B cell (primary cell): Measurements from ENCODE around the gene OR14I1. TPM values are rescaled to one million over a fixed set of nuclear protein-coding genes. Genes with fewer than 3 reads are reported as not detected.

ENCODE experiments used
- ATAC-seq: fragments of 200-7000 bp; cut with Tn5 transposase; one replicate; pipeline ENCODE4 v1.10.0; 2021; ENCODE audit warnings: low read depth, mild to moderate bottlenecking, moderate number of reproducible peaks, moderate library complexity
- CTCF ChIA-PET: fragments of 350-600 bp; sonication (Branson Sonifier 250); formaldehyde crosslinking; loops from one replicate; lab custom pipeline; 2021; ENCODE audit warnings: antibody characterized with exemption, inconsistent platforms; lab: Charles Lee
- POLR2A ChIA-PET: fragments of 350-600 bp; sonication (Branson Sonifier 250); formaldehyde crosslinking; loops from one replicate; lab custom pipeline; 2021; ENCODE audit warnings: antibody characterized with exemption; lab: Charles Lee
- DNase-seq: peaks from one replicate; pipeline ENCODE4 v3.0.0; 2013
- H2AFZ ChIP-seq: 2 replicates; pipeline ENCODE4 v1.6.1; 2012; ENCODE audit warnings: mild to moderate bottlenecking, low read depth, low read length; ENCODE audit not compliant: insufficient read depth, poor library complexity, severe bottlenecking
- H3K27ac ChIP-seq, 2 donors: 1 replicate in 1 of 2; 2 replicates in 1 of 2; pipeline ENCODE4 v1.5.1; 2012 to 2013; ENCODE audit warnings: low read length in 2 of 2, mild to moderate bottlenecking in 2 of 2, moderate library complexity in 1 of 2
- H3K27me3 ChIP-seq, 4 experiments: fragments of 200-600 bp in 1 of 4; sonication (generic) in 1 of 4; replicated peaks in 1 of 4; 1 replicate in 2 of 4; 2 replicates in 2 of 4; pipeline versions ENCODE4 v1.6.1 to v1.7.0; 2013 to 2016; ENCODE audit warnings: low read length in 3 of 4, mild to moderate bottlenecking in 2 of 4, mixed read lengths in 1 of 4, moderate library complexity in 1 of 4; ENCODE audit not compliant: insufficient read depth in 4 of 4, control insufficient read depth in 3 of 4; ENCODE audit errors: control extremely low read depth in 1 of 4
- H3K36me3 ChIP-seq, 2 experiments: replicated peaks in 1 of 2; 1 replicate in 1 of 2; 2 replicates in 1 of 2; pipeline versions ENCODE4 v1.6.1 to v1.7.1; 2013; ENCODE audit warnings: low read length in 1 of 2; ENCODE audit not compliant: insufficient read depth in 2 of 2, control insufficient read depth in 1 of 2; ENCODE audit errors: control extremely low read depth in 1 of 2, extremely low read depth in 1 of 2
- H3K4me1 ChIP-seq, 2 donors: fragments of 200-600 bp in 1 of 2; sonication (generic) in 1 of 2; 1 replicate in 1 of 2; 2 replicates in 1 of 2; pipeline versions ENCODE4 v1.5.1 to v1.6.1; 2013 to 2017; ENCODE audit warnings: low read length in 2 of 2; ENCODE audit not compliant: control insufficient read depth in 2 of 2, insufficient read depth in 2 of 2
- H3K4me2 ChIP-seq: replicated peaks from 2 replicates; pipeline ENCODE3; 2012; ENCODE audit warnings: mild to moderate bottlenecking, low read depth, low read length; ENCODE audit not compliant: poor library complexity, severe bottlenecking
- H3K4me3 ChIP-seq, 5 experiments: fragments of 200-600 bp in 1 of 5; sonication (generic) in 1 of 5; 1 replicate in 3 of 5; 2 replicates in 2 of 5; pipeline versions ENCODE4 v1.5.1 to v1.7.0; 2011 to 2016; ENCODE audit warnings: low read length in 4 of 5, mild to moderate bottlenecking in 4 of 5, low read depth in 2 of 5, control low read depth in 1 of 5, moderate library complexity in 1 of 5; ENCODE audit not compliant: insufficient read depth in 1 of 5; ENCODE audit errors: control extremely low read depth in 1 of 5, extremely low read depth in 1 of 5
- H3K79me2 ChIP-seq: fragments of 200-600 bp; sonication (generic); one replicate; pipeline ENCODE4 v1.6.0; 2016; ENCODE audit warnings: low read length; ENCODE audit not compliant: control insufficient read depth, insufficient read depth
- H3K9ac ChIP-seq: fragments of 200-600 bp; sonication (generic); 2 replicates; pipeline ENCODE4 v1.6.1; 2017; ENCODE audit warnings: mild to moderate bottlenecking, low read length, moderate library complexity
- H3K9me3 ChIP-seq, 3 donors: one replicate each; pipeline versions ENCODE4 v1.6.1 to v1.7.1; 2013; ENCODE audit warnings: low read length in 2 of 3; ENCODE audit not compliant: control insufficient read depth in 2 of 3, insufficient read depth in 1 of 3; ENCODE audit errors: control extremely low read depth in 1 of 3
- H4K20me1 ChIP-seq: 2 replicates; pipeline ENCODE4 v1.6.0; 2012; ENCODE audit warnings: mild to moderate bottlenecking, low read length; ENCODE audit not compliant: insufficient read depth, control insufficient read depth, poor library complexity, severe bottlenecking
- H3K27ac Mint-ChIP-seq: one replicate; pipeline ENCODE4 v1.8.0; 2021; ENCODE audit warnings: mixed read lengths
- H3K27me3 Mint-ChIP-seq: one replicate; pipeline ENCODE4 v1.8.0; 2021; ENCODE audit warnings: mixed read lengths
- H3K4me1 Mint-ChIP-seq: one replicate; pipeline ENCODE4 v1.8.0; 2021; ENCODE audit warnings: mixed read lengths
- H3K4me3 Mint-ChIP-seq: one replicate; pipeline ENCODE4 v1.8.0; 2021; ENCODE audit warnings: mixed read lengths
- H3K9me3 Mint-ChIP-seq: one replicate; pipeline ENCODE4 v1.8.0; 2022; ENCODE audit warnings: mixed read lengths; ENCODE audit not compliant: insufficient read depth
- CTCF ChIP-seq: fragments of 200-600 bp; IDR thresholded peaks from one replicate; pipeline ENCODE4 v1.8.0; 2022; ENCODE audit warnings: antibody characterized with exemption, mild to moderate bottlenecking
- EZH2 ChIP-seq: IDR thresholded peaks from 2 replicates; pipeline ENCODE4 v1.6.1; 2012; ENCODE audit warnings: borderline replicate concordance, low read depth, mild to moderate bottlenecking, moderate library complexity, low read length; ENCODE audit not compliant: insufficient read depth, poor library complexity, severe bottlenecking
- WGBS: methylation state at CpG from one replicate; pipeline ENCODE4 v1.1.5; 2013; ENCODE audit warnings: missing lambda C conversion rate; ENCODE audit not compliant: insufficient coverage; 5-methylcytosine and 5-hydroxymethylcytosine counted together
- intact Hi-C: fragments of 100-400 bp; cut with micrococcal nuclease; formaldehyde crosslinking; loops from one replicate; pipeline ENCODE4 v1.10.0; 2022
- polyA plus RNA-seq: library from polyadenylated mRNA; depleted of rRNA; stranded (reverse); fragments of >200 nt; gene quantifications from 2 replicates; pipeline ENCODE4 v1.2.3, GENCODE V29; 2012
- total RNA-seq, 2 donors: library from RNA; stranded (reverse); fragments of 120-200 nt in 1 of 2; gene quantifications; 1 replicate in 1 of 2; 2 replicates in 1 of 2; pipeline versions ENCODE4 v1.2.3 to v1.2.4, GENCODE V29; 2013 to 2022

The OR14I1 gene
- total and polyA plus RNA-seq, 2 donors (not counting 1 experiment from before 2014, with no cell fraction given): not detected

GRCh38 chr1:248691567-248692155, 10.9 kb downstream of the OR14I1 start:
- intact Hi-C loops: no loop called here
- ATAC-seq: no peak
- CTCF ChIA-PET: interaction anchor here (1.4 to 21.8 kb wide), 2 partner anchors 71 to 115 kb away, joined by 4 to 274 read pairs; no protein-coding TSS in a partner anchor

More at GRCh38 chr1:248691567-248692155, 10.9 kb downstream of the OR14I1 start:
- H4K20me1 ChIP-seq: no peaks in the 10 kb centered on the region
- no peak for TF ChIP-seq EZH2
- no peak for TF ChIP-seq CTCF
- H3K4me3 ChIP-seq: no peak overlapping the region
- H3K4me2 ChIP-seq: no peak overlapping the region
- Mint-ChIP-seq H3K4me1 (peaks cover 21% of the 10 kb centered on the region), H3K4me3 (no peak overlapping the region), H3K27me3 (no peaks in the 10 kb centered on the region), H3K27ac (no peak overlapping the region), H3K9me3 (peaks cover 2% of the 10 kb centered on the region)
- no peak overlapping the region for H2AFZ ChIP-seq
- no peak overlapping the region for H3K27ac ChIP-seq
- no peaks in the 10 kb centered on the region for H3K36me3 ChIP-seq
- peaks cover 7 to 13% of the 10 kb centered on the region in 2 donors for H3K4me1 ChIP-seq
- H3K9me3 ChIP-seq: peaks cover 0 to 10% (median 2%) of the 10 kb centered on the region in 3 donors
- H3K79me2 ChIP-seq: no peaks in the 10 kb centered on the region
- POLR2A ChIA-PET: no interaction called here
- no peak overlapping the region for H3K9ac ChIP-seq
- 95% methylated on average over 51 of the region's 51 CpGs for WGBS
- no peak for DNase-seq
- H3K27me3 ChIP-seq: no peaks in the 10 kb centered on the region
